HG03442 (cell line): Measurements from ENCODE around the gene MAPK7.

ENCODE experiments used
- ATAC-seq: cut with Tn5 transposase; IDR thresholded peaks from one replicate; pipeline ENCODE4 v1.9.1; 2021; ENCODE audit warnings: mild to moderate bottlenecking, moderate library complexity; ENCODE audit not compliant: unreplicated experiment

The MAPK7 gene

DNA sequence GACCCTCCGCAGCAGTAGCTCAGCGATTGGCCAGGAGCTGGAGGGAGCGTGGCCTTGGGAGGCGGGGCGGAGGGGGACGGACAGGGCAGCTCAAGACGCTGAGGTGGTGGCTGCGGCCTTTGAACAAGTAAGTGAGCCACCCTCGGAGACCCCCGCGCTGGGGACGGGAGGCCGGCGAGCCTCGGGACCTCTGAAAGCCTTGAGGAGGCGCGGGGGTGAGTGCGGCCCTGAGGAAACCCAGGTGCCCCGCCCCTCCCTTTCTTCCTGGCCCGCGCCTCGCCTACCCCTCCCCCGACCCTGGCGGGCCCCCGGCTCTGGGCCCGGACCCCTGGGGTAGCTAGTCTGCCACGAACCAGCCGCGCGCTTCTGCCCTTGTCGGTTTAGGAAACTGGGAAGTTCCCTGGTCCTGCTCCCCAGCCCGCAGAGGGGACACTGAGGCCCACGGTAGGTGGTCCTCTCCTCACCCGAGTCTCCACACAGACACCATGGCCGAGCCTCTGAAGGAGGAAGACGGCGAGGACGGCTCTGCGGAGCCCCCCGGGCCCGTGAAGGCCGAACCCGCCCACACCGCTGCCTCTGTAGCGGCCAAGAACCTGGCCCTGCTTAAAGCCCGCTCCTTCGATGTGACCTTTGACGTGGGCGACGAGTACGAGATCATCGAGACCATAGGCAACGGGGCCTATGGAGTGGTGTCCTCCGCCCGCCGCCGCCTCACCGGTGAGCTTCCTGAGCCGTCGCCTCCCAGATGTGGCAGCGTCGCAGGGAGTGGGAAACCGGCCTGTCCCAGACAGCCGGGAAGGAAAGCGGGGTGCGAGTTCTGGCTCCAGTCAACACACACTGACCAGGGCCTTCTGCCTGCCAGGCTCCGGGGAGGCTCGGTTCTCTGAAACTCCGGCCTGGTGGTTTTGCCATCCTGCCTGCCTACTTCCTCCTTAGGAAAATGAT lies at the start of gene MAPK7:
Gene MAPK7, plus strand, starts transcription at position 83 of the 945 bp plus-strand sequence. Its CDS starts 403 bp downstream, at position 486.
- no peak for ATAC-seq

DNA sequence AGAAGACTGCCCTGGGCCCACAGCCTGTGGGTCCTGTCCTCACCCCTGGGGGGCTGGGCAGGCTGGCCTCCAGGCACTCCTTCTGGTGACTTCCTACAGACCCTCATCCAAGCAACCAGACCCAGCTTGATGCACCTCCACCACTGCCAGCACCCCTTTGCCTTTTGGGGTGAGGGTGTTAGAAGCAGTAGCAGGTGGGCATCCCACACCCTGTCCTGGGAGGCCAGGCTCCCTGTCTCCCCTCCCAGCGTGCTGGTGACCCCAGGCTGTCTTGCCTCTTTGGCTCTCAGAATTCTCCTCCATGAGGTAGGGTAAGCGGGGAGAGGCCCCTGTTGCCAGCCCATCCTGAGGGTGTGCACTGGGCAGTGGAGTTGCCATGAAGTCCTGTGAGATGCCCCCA lies 49.2 kb upstream of the MAPK7 start:
- no peak for ATAC-seq

GRCh38 chr17:19329839-19330238 lies 48.5 kb upstream of the MAPK7 start:
- ATAC-seq, result no peak

DNA sequence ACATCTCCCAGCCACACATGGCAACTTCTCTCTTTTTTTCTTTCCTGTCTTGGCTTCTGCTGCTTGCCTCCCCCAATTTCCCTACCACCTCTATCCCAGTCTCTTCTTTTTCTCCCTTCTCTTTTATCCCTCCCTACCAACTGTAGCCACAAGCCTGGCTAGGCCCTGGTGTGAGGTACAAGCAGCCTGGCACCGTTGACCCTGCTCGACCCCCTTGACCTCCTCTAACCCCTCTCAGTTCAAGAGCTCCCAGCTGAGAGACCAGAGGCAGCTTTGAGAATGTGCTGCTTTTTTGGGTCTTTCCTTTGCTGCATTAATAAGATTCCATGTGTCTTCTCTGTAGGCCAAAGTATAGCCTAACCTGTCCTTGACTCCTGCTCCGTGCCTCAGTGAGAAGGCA lies 48.0 kb upstream of the MAPK7 start:
- ATAC-seq, result no peak

DNA sequence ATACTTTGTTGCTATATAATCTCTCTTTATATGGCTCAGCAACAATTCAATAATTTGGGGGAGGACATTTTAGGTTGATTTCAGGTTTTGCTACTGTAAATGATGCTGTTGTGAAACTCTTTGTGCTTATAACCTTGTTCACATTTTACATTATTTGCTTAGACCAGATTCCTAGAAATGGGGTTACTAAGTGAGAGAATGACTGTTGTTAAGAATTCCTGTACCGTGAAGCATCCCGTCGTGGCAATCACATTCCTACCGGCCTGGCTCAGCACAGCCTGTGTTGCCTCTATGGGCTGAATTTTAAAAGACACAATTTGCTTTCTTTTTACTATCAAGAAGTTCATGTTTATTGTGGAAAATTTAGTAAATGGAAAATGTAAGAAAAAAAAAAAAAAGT lies 47.2 kb upstream of the MAPK7 start:
- ATAC-seq, result no peak

GRCh38 chr17:19331543-19332245 lies 46.6 kb upstream of the MAPK7 start:
- ATAC-seq, result no peak

DNA sequence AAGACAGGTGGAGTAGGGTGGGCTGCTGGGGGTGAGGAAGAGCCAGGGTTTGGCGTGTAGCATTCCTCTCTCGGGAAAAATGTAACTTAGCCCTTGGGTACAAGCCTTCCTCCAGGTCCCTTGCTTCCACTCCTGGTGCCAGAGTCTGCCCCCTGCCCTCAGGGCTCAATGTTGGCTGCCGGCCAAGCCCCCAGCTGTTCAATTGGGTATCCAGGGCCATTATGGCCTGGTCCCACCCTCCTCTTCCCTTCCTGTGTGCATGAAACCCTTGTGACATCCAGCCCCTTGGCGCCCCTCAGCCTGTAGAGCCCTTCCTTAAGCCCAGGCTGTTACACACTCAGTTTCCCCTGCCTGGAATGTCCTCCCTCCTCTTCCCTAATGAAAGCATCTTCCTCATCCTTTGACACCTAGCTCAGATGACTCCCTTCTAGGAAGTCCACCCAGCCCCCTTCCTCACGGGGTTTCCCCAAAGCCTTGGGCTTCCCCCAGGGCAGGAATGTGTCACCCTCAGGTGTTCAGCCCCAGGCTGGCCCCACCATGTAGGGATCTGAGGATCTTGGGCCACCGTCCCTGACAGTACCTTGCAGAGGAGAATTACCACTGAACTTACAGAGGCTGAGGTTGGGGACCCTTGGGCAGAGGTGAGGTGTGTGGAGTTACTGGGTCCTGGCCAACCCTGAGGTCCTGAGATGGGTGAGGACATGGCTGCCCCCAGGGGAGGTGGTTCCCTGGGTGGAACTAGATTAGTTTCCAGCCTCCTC lies 45.7 kb upstream of the MAPK7 start:
- ATAC-seq, result no peak

- no peak for ATAC-seq
These were observed 45.2 kb upstream of the MAPK7 start for GRCh38 chr17:19333132-19333440.

DNA sequence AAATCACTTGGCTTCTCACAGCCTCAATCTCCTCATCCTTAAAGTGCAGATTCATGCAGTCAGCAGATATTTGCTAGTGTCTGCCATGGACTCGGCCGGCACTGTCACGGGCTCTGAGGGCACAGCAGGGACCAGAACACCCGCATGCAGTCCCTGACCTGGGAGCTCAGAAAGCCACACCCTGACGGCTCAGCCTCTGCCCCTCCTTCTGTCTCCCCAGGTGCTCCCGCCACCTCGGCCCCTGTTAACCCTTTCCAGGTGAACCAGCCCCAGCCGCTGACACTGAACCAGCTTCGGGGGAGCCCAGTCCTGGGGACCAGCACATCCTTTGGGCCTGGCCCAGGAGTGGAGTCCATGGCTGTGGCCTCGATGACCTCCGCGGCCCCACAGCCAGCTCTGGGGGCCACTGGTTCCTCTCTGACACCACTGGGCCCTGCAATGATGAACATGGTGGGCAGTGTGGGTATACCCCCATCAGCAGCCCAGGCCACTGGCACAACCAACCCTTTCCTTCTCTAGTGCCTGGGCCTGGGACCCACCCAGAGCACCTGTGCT lies 44.5 kb upstream of the MAPK7 start:
- ATAC-seq, result no peak

DNA sequence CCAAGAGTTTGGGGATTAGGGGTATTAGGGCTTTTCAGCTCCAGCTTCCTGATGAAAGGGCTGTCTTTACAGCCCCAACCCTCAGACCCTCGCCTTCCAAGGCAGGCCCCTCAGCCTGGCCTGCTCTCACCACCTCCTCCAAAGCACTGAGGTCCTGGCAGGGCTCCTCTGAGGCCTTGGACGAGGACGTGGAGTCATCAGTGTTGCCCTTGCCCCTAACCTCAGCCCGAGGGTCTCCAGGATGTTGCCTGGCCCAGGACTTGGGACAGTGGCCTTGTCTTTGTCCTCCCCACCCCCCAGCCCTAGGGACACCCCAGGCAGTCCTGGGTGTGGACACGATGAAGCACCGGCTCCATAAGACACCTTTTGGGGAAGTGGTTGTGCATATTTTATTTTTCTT lies 44.0 kb upstream of the MAPK7 start:
- ATAC-seq, result no peak

GRCh38 chr17:19335951-19336631 lies 42.2 kb upstream of the MAPK7 start:
- ATAC-seq, result no peak

GRCh38 chr17:19336938-19337711 lies 41.2 kb upstream of the MAPK7 start:
- ATAC-seq, result no peak

DNA sequence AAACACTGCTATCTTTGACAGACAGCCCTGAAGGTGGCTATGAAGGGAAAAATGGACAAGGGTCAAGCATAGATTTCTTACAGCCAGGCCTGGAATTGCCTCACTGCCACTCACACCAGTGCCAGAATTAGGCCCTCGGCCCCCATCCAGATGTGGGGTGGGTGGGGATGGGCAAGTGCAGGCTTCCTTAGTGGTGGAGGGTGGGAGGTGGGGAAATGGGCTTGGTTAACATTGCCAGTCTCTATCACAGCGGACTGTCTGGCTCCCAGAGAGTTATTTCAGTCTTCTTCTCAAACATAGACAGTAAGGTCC lies 40.6 kb upstream of the MAPK7 start:
- no peak for ATAC-seq

- ATAC-seq, result no peak
These were observed 40.0 kb upstream of the MAPK7 start for GRCh38 chr17:19338031-19338990.

- no peak for ATAC-seq
These were observed 38.9 kb upstream of the MAPK7 start for GRCh38 chr17:19339341-19339815.

GRCh38 chr17:19341211-19341631 lies 37.1 kb upstream of the MAPK7 start:
- ATAC-seq, result no peak

GRCh38 chr17:19341641-19342610 lies 36.4 kb upstream of the MAPK7 start:
- no peak for ATAC-seq
